H9 (cell line): ENCODE measurements around the gene RTL5. TPM values are rescaled to one million over a fixed set of nuclear protein-coding genes. Genes with fewer than 3 reads are reported as not detected.

Experiments
- DNase-seq: peaks from one replicate; pipeline ENCODE4 v3.0.0-alpha.2; 2017
- H2AFZ ChIP-seq: one replicate; pipeline ENCODE4 v1.6.1; 2013; ENCODE audit warnings: mild to moderate bottlenecking, low read length, control low read depth, moderate library complexity
- H2AK5ac ChIP-seq: 2 replicates; pipeline ENCODE4 v1.6.1; 2013; ENCODE audit warnings: low read length, control low read depth, mixed read lengths; ENCODE audit not compliant: insufficient read length
- H2BK120ac ChIP-seq: one replicate; pipeline ENCODE4 v1.6.1; 2013; ENCODE audit warnings: low read depth, mild to moderate bottlenecking, low read length, control low read depth, inconsistent platforms; ENCODE audit not compliant: poor library complexity, severe bottlenecking
- H2BK12ac ChIP-seq: 2 replicates; pipeline ENCODE4 v1.6.1; 2013; ENCODE audit warnings: low read length, control low read depth, mixed read lengths, low read depth; ENCODE audit not compliant: insufficient read length
- H2BK15ac ChIP-seq: 2 replicates; pipeline ENCODE4 v1.6.1; 2013; ENCODE audit warnings: low read depth, low read length, control low read depth
- H2BK20ac ChIP-seq: one replicate; pipeline ENCODE4 v1.6.1; 2013; ENCODE audit warnings: low read depth, mild to moderate bottlenecking, low read length, control low read depth, inconsistent platforms; ENCODE audit not compliant: poor library complexity, severe bottlenecking
- H2BK5ac ChIP-seq: 2 replicates; pipeline ENCODE4 v1.6.1; 2013; ENCODE audit warnings: low read length, control low read depth, mixed read lengths; ENCODE audit not compliant: insufficient read length
- H3K14ac ChIP-seq: 2 replicates; pipeline ENCODE4 v1.6.1; 2013; ENCODE audit warnings: low read length, control low read depth; ENCODE audit not compliant: insufficient read depth
- H3K18ac ChIP-seq: 2 replicates; pipeline ENCODE4 v1.6.1; 2013; ENCODE audit warnings: low read depth, mild to moderate bottlenecking, mixed read lengths, low read length, control low read depth; ENCODE audit not compliant: insufficient read length
- H3K23ac ChIP-seq: 2 replicates; pipeline ENCODE4 v1.6.1; 2013; ENCODE audit warnings: low read length, control low read depth, mixed read lengths, low read depth; ENCODE audit not compliant: insufficient read length
- H3K23me2 ChIP-seq: 2 replicates; pipeline ENCODE4 v1.6.1; 2013; ENCODE audit warnings: low read depth, mild to moderate bottlenecking, mixed read lengths, low read length, control low read depth; ENCODE audit not compliant: insufficient read length, poor library complexity, severe bottlenecking
- H3K27ac ChIP-seq: 2 replicates; pipeline ENCODE4 v1.5.1; 2013; ENCODE audit warnings: low read length, control low read depth, mixed read lengths, low read depth; ENCODE audit not compliant: insufficient read length
- H3K27me3 ChIP-seq: 2 replicates; pipeline ENCODE4 v1.6.1; 2013; ENCODE audit warnings: low read length, control low read depth, inconsistent platforms; ENCODE audit not compliant: insufficient read depth
- H3K4ac ChIP-seq: 2 replicates; pipeline ENCODE4 v1.6.1; 2013; ENCODE audit warnings: low read depth, mild to moderate bottlenecking, control low read depth, inconsistent platforms, low read length, moderate library complexity
- H3K4me1 ChIP-seq: 2 replicates; pipeline ENCODE4 v1.6.1; 2013; ENCODE audit warnings: low read length, control low read depth, inconsistent platforms; ENCODE audit not compliant: insufficient read depth
- H3K4me2 ChIP-seq: 2 replicates; pipeline ENCODE4 v1.6.1; 2013; ENCODE audit warnings: low read length, control low read depth, mixed read lengths; ENCODE audit not compliant: insufficient read length, insufficient read depth
- H3K56ac ChIP-seq: 2 replicates; pipeline ENCODE4 v1.6.1; 2013; ENCODE audit warnings: low read depth, mild to moderate bottlenecking, mixed read lengths, low read length, control low read depth; ENCODE audit not compliant: insufficient read length
- H3K79me1 ChIP-seq: 2 replicates; pipeline ENCODE4 v1.6.1; 2013; ENCODE audit warnings: low read depth, mild to moderate bottlenecking, moderate library complexity, low read length, control low read depth, inconsistent platforms; ENCODE audit not compliant: insufficient read depth, poor library complexity, severe bottlenecking
- H3K79me2 ChIP-seq: 2 replicates; pipeline ENCODE4 v1.6.1; 2013; ENCODE audit warnings: low read length, control low read depth, inconsistent platforms; ENCODE audit not compliant: insufficient read depth
- H3K9ac ChIP-seq: 2 replicates; pipeline ENCODE4 v1.6.1; 2013; ENCODE audit warnings: low read length, control low read depth, mixed read lengths; ENCODE audit not compliant: insufficient read length; ENCODE audit errors: extremely low read depth
- H3K9me3 ChIP-seq: one replicate; pipeline ENCODE4 v1.6.1; 2013; ENCODE audit warnings: low read depth, low read length, inconsistent platforms; ENCODE audit not compliant: control insufficient read depth
- H3T11ph ChIP-seq: one replicate; pipeline ENCODE4 v1.6.1; 2013; ENCODE audit warnings: mild to moderate bottlenecking, low read length, control low read depth, inconsistent platforms
- H4K20me1 ChIP-seq: one replicate; pipeline ENCODE4 v1.6.1; 2013; ENCODE audit not compliant: control insufficient read depth, insufficient read length, insufficient read depth
- H4K5ac ChIP-seq: 2 replicates; pipeline ENCODE4 v1.6.1; 2013; ENCODE audit warnings: low read depth, mild to moderate bottlenecking, mixed read lengths, low read length, control low read depth; ENCODE audit not compliant: insufficient read length
- H4K8ac ChIP-seq: replicated peaks from 2 replicates; pipeline ENCODE4 v1.6.1; 2013; ENCODE audit warnings: low read length, control low read depth, mixed read lengths, low read depth; ENCODE audit not compliant: insufficient read length
- H4K91ac ChIP-seq: 2 replicates; pipeline ENCODE4 v1.6.1; 2013; ENCODE audit warnings: low read depth, mild to moderate bottlenecking, moderate library complexity, mixed read lengths, low read length, control low read depth; ENCODE audit not compliant: insufficient read length
- H3K27ac Mint-ChIP-seq, 3 experiments: 2 replicates in 2 of 3; 3 replicates in 1 of 3; pipeline ENCODE4 v1.8.0; 2020 to 2021; ENCODE audit warnings: mixed read lengths in 3 of 3, mild to moderate bottlenecking in 1 of 3, moderate library complexity in 1 of 3
- H3K27me3 Mint-ChIP-seq: 2 replicates; pipeline ENCODE4 v1.8.0; 2021; ENCODE audit warnings: low read depth, mild to moderate bottlenecking, moderate library complexity, mixed read lengths
- H3K36me3 Mint-ChIP-seq, 3 experiments: 2 replicates in 2 of 3; 3 replicates in 1 of 3; pipeline ENCODE4 v1.8.0; 2020 to 2021; ENCODE audit warnings: low read depth in 3 of 3, mixed read lengths in 3 of 3; ENCODE audit not compliant: insufficient read depth in 1 of 3
- H3K4me1 Mint-ChIP-seq, 2 experiments: 2 replicates each; pipeline ENCODE4 v1.8.0; 2020; ENCODE audit warnings: mixed read lengths in 2 of 2
- H3K4me3 Mint-ChIP-seq, 2 experiments: 2 replicates in 1 of 2; 3 replicates in 1 of 2; pipeline ENCODE4 v1.8.0; 2020 to 2021; ENCODE audit warnings: mild to moderate bottlenecking in 2 of 2, mixed read lengths in 2 of 2, moderate library complexity in 1 of 2
- H3K9me3 Mint-ChIP-seq, 2 experiments: 2 replicates in 1 of 2; 3 replicates in 1 of 2; pipeline ENCODE4 v1.8.0; 2020; ENCODE audit warnings: mild to moderate bottlenecking in 2 of 2, mixed read lengths in 2 of 2, moderate library complexity in 1 of 2
- CTCF ChIP-seq: fragments of 200-600 bp; sonication (generic); conservative IDR thresholded peaks from 3 replicates; pipeline ENCODE4 v1.8.0; 2021; ENCODE audit warnings: antibody characterized with exemption, mild to moderate bottlenecking
- WGBS: extraction: QIAGEN DNeasy Blood & Tissue Kit; methylation state at CpG from one replicate; pipeline ENCODE4 v1.1.7; 2013; ENCODE audit warnings: missing lambda C conversion rate, low lambda C conversion rate, mixed read lengths; ENCODE audit not compliant: insufficient read length; ENCODE audit errors: extremely low coverage; 5-methylcytosine and 5-hydroxymethylcytosine counted together
- long read RNA-seq: library from polyadenylated mRNA; unstranded; transcript quantifications from one replicate; pipeline ENCODE4 v2.0.0, GENCODE V29; 2020
- total RNA-seq: library from RNA; stranded (reverse); gene quantifications from 2 replicates; pipeline ENCODE4 v1.2.1, GENCODE V29; 2021

RTL5 gene
- total RNA-seq, result 1.1 and 1.2 TPM in 2 replicates
- long read RNA-seq, result 0 reads

GRCh38 chrX:72131317-72132294 lies at the start of gene RTL5:
TSS of gene RTL5 (minus strand) at chrX:72131915.
- H3K9ac ChIP-seq, result no peak within 1 kb of the TSS
- H3K79me1 ChIP-seq, result no peaks in the 10 kb centered on the region
- H3K9me3 Mint-ChIP-seq, result peaks cover 75 to 80% of the 10 kb centered on the region in 2 experiments
- no peak within 1 kb of the TSS for H4K5ac ChIP-seq
- no peak within 1 kb of the TSS; the same call in 1 of the 2 replicates for H3K14ac ChIP-seq
- no peak within 1 kb of the TSS for H2BK15ac ChIP-seq
- no peaks in the 10 kb centered on the region for H3K4me1 ChIP-seq
- TF ChIP-seq CTCF, result no peak
- H3K36me3 Mint-ChIP-seq, result peaks cover 27 to 36% (median 28%) of the 10 kb centered on the region in 3 experiments
- H2BK20ac ChIP-seq, result no peak within 1 kb of the TSS
- H2AFZ ChIP-seq, result no peak within 1 kb of the TSS
- H3K27ac Mint-ChIP-seq, result no peak within 1 kb of the TSS
- H3K23me2 ChIP-seq, result no peaks in the 10 kb centered on the region
- no peak within 1 kb of the TSS for H3K27ac ChIP-seq
- H4K20me1 ChIP-seq, result no peaks in the 10 kb centered on the region
- peaks cover 13 to 17% of the 10 kb centered on the region in 2 experiments for H3K4me1 Mint-ChIP-seq
- no peak within 1 kb of the TSS for H2BK5ac ChIP-seq
- H3K18ac ChIP-seq, result peak within 1 kb of the TSS; percentile 53
- no peak within 1 kb of the TSS for H2BK120ac ChIP-seq
- H3K56ac ChIP-seq, result no peak within 1 kb of the TSS
- no peak within 1 kb of the TSS for H4K91ac ChIP-seq
- DNase-seq, result peak; percentile 72
- H2BK12ac ChIP-seq, result no peak within 1 kb of the TSS
- peak within 1 kb of the TSS; percentile 73 for H3K4me2 ChIP-seq
- no peaks in the 10 kb centered on the region for H3K79me2 ChIP-seq
- H4K8ac ChIP-seq, result no peak within 1 kb of the TSS
- H2AK5ac ChIP-seq, result no peak within 1 kb of the TSS
- no CpG with 5 or more reads among the region's 106 CpGs for WGBS
- no peak within 1 kb of the TSS for H3K23ac ChIP-seq
- peaks cover 13% of the 10 kb centered on the region; the same call in 1 of the 2 replicates for H3K27me3 ChIP-seq
- no peak within 1 kb of the TSS for H3T11ph ChIP-seq
- peak within 1 kb of the TSS; percentile 58 to 78 for H3K4me3 Mint-ChIP-seq
- peaks cover 27% of the 10 kb centered on the region for H3K9me3 ChIP-seq
- no peak within 1 kb of the TSS for H3K4ac ChIP-seq
- peaks cover 74% of the 10 kb centered on the region for H3K27me3 Mint-ChIP-seq
